ENCODE data around the gene SLC38A9. TPM values are rescaled to one million over a fixed set of nuclear protein-coding genes. Genes with fewer than 3 reads are reported as not detected.
A peak's percentile ranks its signal among the peaks of the same experiment; 100 is the strongest.
"Not testable (repeated sequence)": the region's sequence is repeated elsewhere in the genome, so short reads cannot be mapped to it uniquely, and the experiment has no call there.

SLC38A9 gene
- polyA plus RNA-seq (2013, experiment 1 of 2): 47.7 TPM
- 47.2 TPM for polyA plus RNA-seq (2013, experiment 2 of 2)

GRCh38 chr5:55712023-55712859, at the start of gene SLC38A9:
Gene SLC38A9, minus strand, starts transcription at chr5:55712324. Its CDS starts 14,366 bp downstream, at chr5:55697958.
- Histone ChIP-seq H4K5ac (ENCODE audit: low read length) (no peak within 1 kb of the TSS), H3K27me3 (ENCODE audit: insufficient read depth, low read length, poor library complexity) (no peaks in the 10 kb centered on the region)

GRCh38 chr5:55761721-55762120, 49.6 kb upstream of the SLC38A9 start:
- not testable (repeated sequence) for H4K5ac ChIP-seq (ENCODE audit: low read length); H2BK15ac ChIP-seq (replicated peaks; ENCODE audit: low read depth); H3K23ac ChIP-seq (ENCODE audit: low read length); H3K4ac ChIP-seq (ENCODE audit: low read depth, low read length); H3K4me1 ChIP-seq (ENCODE audit: control insufficient read depth, low read depth, low read length); H2BK120ac ChIP-seq (ENCODE audit: low read depth, low read length); H3K9ac ChIP-seq (ENCODE audit: low read length); H3K4me3 ChIP-seq (ENCODE audit: low read length); H3K27ac ChIP-seq (ENCODE audit: low read depth, low read length); H2AK5ac ChIP-seq (ENCODE audit: low read length); H3K56ac ChIP-seq (ENCODE audit: low read length); H4K8ac ChIP-seq (ENCODE audit: low read depth, low read length); DNase-seq; H3K4me2 ChIP-seq (ENCODE audit: low read length); H3K36me3 ChIP-seq (ENCODE audit: control insufficient read depth, insufficient read depth, low read length); H3K27me3 ChIP-seq (ENCODE audit: insufficient read depth, low read length, poor library complexity); H3K79me2 ChIP-seq (ENCODE audit: control insufficient read depth, insufficient read depth, low read length); H3K18ac ChIP-seq (ENCODE audit: low read length); H3K79me1 ChIP-seq (ENCODE audit: low read length); H2BK5ac ChIP-seq (ENCODE audit: low read length)
- no CpG with 5 or more reads among the region's 7 CpGs for WGBS (ENCODE audit: extremely low coverage, insufficient coverage, low lambda C conversion rate)

More at GRCh38 chr5:55712023-55712859, at the start of gene SLC38A9:
- no peaks in the 10 kb centered on the region for H3K36me3 ChIP-seq (ENCODE audit: control insufficient read depth, insufficient read depth, low read length)
- H3K4me3 ChIP-seq (ENCODE audit: low read length): peak within 1 kb of the TSS; percentile 81
- H3K18ac ChIP-seq (ENCODE audit: low read length): no peak within 1 kb of the TSS
- H3K79me2 ChIP-seq (ENCODE audit: control insufficient read depth, insufficient read depth, low read length): peaks cover 3% of the 10 kb centered on the region
- no peak within 1 kb of the TSS for H2BK15ac ChIP-seq (replicated peaks; ENCODE audit: low read depth)
- peak within 1 kb of the TSS; percentile 92 for H3K9ac ChIP-seq (ENCODE audit: low read length)
- peaks cover 1% of the 10 kb centered on the region for H3K4me1 ChIP-seq (ENCODE audit: control insufficient read depth, low read depth, low read length)
- H3K4ac ChIP-seq (ENCODE audit: low read depth, low read length): no peak within 1 kb of the TSS
- H3K4me2 ChIP-seq (ENCODE audit: low read length): peak within 1 kb of the TSS; percentile 88
- H3K56ac ChIP-seq (ENCODE audit: low read length): peak within 1 kb of the TSS; percentile 95
- no peak within 1 kb of the TSS for H3K27ac ChIP-seq (ENCODE audit: low read depth, low read length)
- peak within 1 kb of the TSS; percentile 88 for H4K8ac ChIP-seq (ENCODE audit: low read depth, low read length)
- no peak within 1 kb of the TSS for H2BK120ac ChIP-seq (ENCODE audit: low read depth, low read length)
- no CpG with 5 or more reads among the region's 55 CpGs for WGBS (ENCODE audit: extremely low coverage, insufficient coverage, low lambda C conversion rate)
- no peak within 1 kb of the TSS for H2AK5ac ChIP-seq (ENCODE audit: low read length)
- H3K23ac ChIP-seq (ENCODE audit: low read length): no peak within 1 kb of the TSS
- peak; percentile 98 for DNase-seq
- H2BK5ac ChIP-seq (ENCODE audit: low read length): peak within 1 kb of the TSS; percentile 35
- H3K79me1 ChIP-seq (ENCODE audit: low read length): peaks cover 3% of the 10 kb centered on the region

- Histone ChIP-seq H3K4ac (ENCODE audit: low read depth, low read length) (no peak overlapping the region), H3K4me3 (ENCODE audit: low read length) (no peak overlapping the region), H3K4me1 (ENCODE audit: control insufficient read depth, low read depth, low read length) (no peaks in the 10 kb centered on the region), H2AK5ac (ENCODE audit: low read length) (no peak overlapping the region), H3K36me3 (ENCODE audit: control insufficient read depth, insufficient read depth, low read length) (no peaks in the 10 kb centered on the region), H4K8ac (ENCODE audit: low read depth, low read length) (no peak overlapping the region), H3K4me2 (ENCODE audit: low read length) (no peak overlapping the region), H3K79me1 (ENCODE audit: low read length) (no peaks in the 10 kb centered on the region), H3K23ac (ENCODE audit: low read length) (no peak overlapping the region), H2BK15ac (replicated peaks; ENCODE audit: low read depth) (no peak overlapping the region), H3K18ac (ENCODE audit: low read length) (no peak overlapping the region), H2BK120ac (ENCODE audit: low read depth, low read length) (no peak overlapping the region), H3K27me3 (ENCODE audit: insufficient read depth, low read length, poor library complexity) (no peaks in the 10 kb centered on the region), H4K5ac (ENCODE audit: low read length) (no peak overlapping the region), H2BK5ac (ENCODE audit: low read length) (no peak overlapping the region), H3K79me2 (ENCODE audit: control insufficient read depth, insufficient read depth, low read length) (no peaks in the 10 kb centered on the region), H3K27ac (ENCODE audit: low read depth, low read length) (no peak overlapping the region), H3K9ac (ENCODE audit: low read length) (no peak overlapping the region), H3K56ac (ENCODE audit: low read length) (no peak overlapping the region)
- no peak for DNase-seq
- WGBS (ENCODE audit: extremely low coverage, insufficient coverage, low lambda C conversion rate): no CpG with 5 or more reads among the region's 2 CpGs
These were observed 46.6 kb upstream of the SLC38A9 start for GRCh38 chr5:55758714-55759113.

- H3K4me2 ChIP-seq (ENCODE audit: low read length): no peak overlapping the region
- no CpG with 5 or more reads among the region's 1 CpG for WGBS (ENCODE audit: extremely low coverage, insufficient coverage, low lambda C conversion rate)
- no peak overlapping the region for H2BK5ac ChIP-seq (ENCODE audit: low read length)
- no peak overlapping the region for H3K4ac ChIP-seq (ENCODE audit: low read depth, low read length)
- H2BK15ac ChIP-seq (replicated peaks; ENCODE audit: low read depth): no peak overlapping the region
- no peaks in the 10 kb centered on the region for H3K79me2 ChIP-seq (ENCODE audit: control insufficient read depth, insufficient read depth, low read length)
- no peak overlapping the region for H3K56ac ChIP-seq (ENCODE audit: low read length)
- no peak for DNase-seq
- H3K23ac ChIP-seq (ENCODE audit: low read length): no peak overlapping the region
- H3K18ac ChIP-seq (ENCODE audit: low read length): no peak overlapping the region
- no peak overlapping the region for H3K27ac ChIP-seq (ENCODE audit: low read depth, low read length)
- H3K4me3 ChIP-seq (ENCODE audit: low read length): no peak overlapping the region
- H4K5ac ChIP-seq (ENCODE audit: low read length): no peak overlapping the region
- no peaks in the 10 kb centered on the region for H3K79me1 ChIP-seq (ENCODE audit: low read length)
- H2BK120ac ChIP-seq (ENCODE audit: low read depth, low read length): no peak overlapping the region
- H4K8ac ChIP-seq (ENCODE audit: low read depth, low read length): no peak overlapping the region
- no peak overlapping the region for H3K9ac ChIP-seq (ENCODE audit: low read length)
- H3K27me3 ChIP-seq (ENCODE audit: insufficient read depth, low read length, poor library complexity): no peaks in the 10 kb centered on the region
- no peaks in the 10 kb centered on the region for H3K36me3 ChIP-seq (ENCODE audit: control insufficient read depth, insufficient read depth, low read length)
- no peak overlapping the region for H2AK5ac ChIP-seq (ENCODE audit: low read length)
- no peaks in the 10 kb centered on the region for H3K4me1 ChIP-seq (ENCODE audit: control insufficient read depth, low read depth, low read length)
These were observed 46.1 kb upstream of the SLC38A9 start for GRCh38 chr5:55758231-55758630.

DNA sequence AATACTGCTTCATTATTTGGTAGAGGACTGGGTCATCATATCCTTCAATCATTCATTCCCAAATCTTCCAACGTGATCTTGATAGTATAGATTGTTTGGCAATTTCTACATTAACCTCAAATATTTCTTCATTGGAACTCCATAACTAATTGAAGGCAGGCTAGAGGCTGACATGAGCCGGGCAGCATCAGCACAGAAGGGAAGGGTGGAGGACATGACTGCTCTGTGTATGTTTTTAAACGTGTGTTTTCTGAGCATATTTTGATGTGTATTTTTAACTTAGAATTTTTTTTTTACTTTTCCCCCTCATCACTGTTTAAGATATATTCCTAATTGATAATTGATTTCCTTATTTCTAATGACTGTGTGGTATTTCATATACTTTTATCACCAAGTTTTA, 38.4 kb upstream of the SLC38A9 start:
- Histone ChIP-seq H4K8ac (ENCODE audit: low read depth, low read length) (no peak overlapping the region), H3K23ac (ENCODE audit: low read length) (no peak overlapping the region), H3K4ac (ENCODE audit: low read depth, low read length) (no peak overlapping the region), H2BK15ac (replicated peaks; ENCODE audit: low read depth) (no peak overlapping the region), H4K5ac (ENCODE audit: low read length) (no peak overlapping the region), H3K4me1 (ENCODE audit: control insufficient read depth, low read depth, low read length) (no peaks in the 10 kb centered on the region), H2BK120ac (ENCODE audit: low read depth, low read length) (no peak overlapping the region), H3K79me2 (ENCODE audit: control insufficient read depth, insufficient read depth, low read length) (no peaks in the 10 kb centered on the region), H3K79me1 (ENCODE audit: low read length) (no peaks in the 10 kb centered on the region), H3K56ac (ENCODE audit: low read length) (no peak overlapping the region), H3K9ac (ENCODE audit: low read length) (no peak overlapping the region), H2BK5ac (ENCODE audit: low read length) (no peak overlapping the region), H3K27me3 (ENCODE audit: insufficient read depth, low read length, poor library complexity) (no peaks in the 10 kb centered on the region), H3K36me3 (ENCODE audit: control insufficient read depth, insufficient read depth, low read length) (no peaks in the 10 kb centered on the region), H3K27ac (ENCODE audit: low read depth, low read length) (no peak overlapping the region), H3K4me3 (ENCODE audit: low read length) (no peak overlapping the region), H2AK5ac (ENCODE audit: low read length) (no peak overlapping the region), H3K4me2 (ENCODE audit: low read length) (no peak overlapping the region), H3K18ac (ENCODE audit: low read length) (no peak overlapping the region)
- DNase-seq: no peak
- no CpG with 5 or more reads among the region's 3 CpGs for WGBS (ENCODE audit: extremely low coverage, insufficient coverage, low lambda C conversion rate)
